Nucleus accumbens (tissue), 56 donors: ENCODE data around the gene SLC16A3.
A peak's percentile ranks its signal among the peaks of the same experiment; 100 is the strongest.
"Not testable (repeated sequence)": the region's sequence is repeated elsewhere in the genome, so short reads cannot be mapped to it uniquely, and the experiment has no call there.

Experiments used
- DNase-seq, 56 donors: peaks; one replicate each; lab custom pipeline; 2025; lab: John Stamatoyannopoulos, UW

SLC16A3 gene

DNA sequence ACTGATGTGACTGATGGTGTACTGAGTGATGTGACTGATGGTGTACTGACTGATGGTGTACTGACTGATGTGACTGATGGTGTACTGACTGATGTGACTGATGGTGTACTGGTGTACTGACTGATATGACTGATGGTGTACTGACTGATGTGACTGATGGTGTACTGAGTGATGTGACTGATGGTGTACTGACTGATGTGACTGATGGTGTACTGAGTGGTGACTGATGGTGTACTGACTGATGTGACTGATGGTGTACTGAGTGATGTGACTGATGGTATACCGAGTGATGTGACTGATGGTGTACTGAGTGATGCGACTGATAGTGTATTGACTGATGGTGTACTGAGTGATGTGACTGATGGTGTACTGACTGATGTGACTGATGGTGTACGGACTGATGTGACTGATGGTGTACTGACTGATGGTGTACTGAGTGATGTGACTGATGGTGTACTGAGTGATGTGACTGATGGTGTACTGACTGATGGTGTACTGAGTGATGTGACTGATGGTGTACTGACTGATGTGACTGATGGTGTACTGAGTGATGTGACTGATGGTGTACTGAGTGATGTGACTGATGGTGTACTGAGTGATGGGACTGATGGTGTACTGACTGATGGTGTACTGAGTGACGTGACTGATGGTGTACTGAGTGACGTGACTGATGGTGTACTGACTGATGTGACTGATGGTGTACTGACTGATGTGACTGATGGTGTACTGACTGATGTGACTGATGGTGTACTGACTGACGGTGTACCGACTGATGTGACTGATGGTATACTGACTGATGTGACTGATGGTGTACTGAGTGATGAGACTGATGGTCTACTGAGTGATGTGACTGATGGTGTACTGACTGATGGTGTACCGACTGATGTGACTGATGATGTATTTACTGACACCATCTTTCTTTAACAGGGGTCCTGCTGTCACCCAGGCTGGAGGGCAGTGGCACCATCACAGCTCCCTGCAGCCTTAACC lies 31.4 kb downstream of the SLC16A3 start:
- DNase-seq: not testable (repeated sequence)

DNA sequence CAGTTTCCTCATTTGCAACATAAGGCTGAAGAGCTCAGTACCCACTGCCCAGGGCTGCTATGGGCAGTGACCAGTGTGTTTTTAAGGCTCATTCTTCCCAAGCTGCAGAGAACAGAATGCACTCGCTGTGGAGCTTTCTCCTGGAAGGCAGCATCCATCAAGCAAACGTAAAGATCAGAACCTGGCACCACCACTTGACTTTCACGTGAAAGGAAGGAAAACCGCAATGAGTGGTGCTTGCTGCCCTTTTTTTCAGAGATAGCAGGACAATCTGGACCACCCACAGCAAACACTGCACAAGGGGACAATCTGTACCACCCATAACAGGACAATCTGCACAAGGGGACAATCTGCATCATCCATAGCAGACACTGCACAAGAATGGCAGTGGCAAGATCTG lies 33.5 kb downstream of the SLC16A3 start:
- no peak for DNase-seq

DNA sequence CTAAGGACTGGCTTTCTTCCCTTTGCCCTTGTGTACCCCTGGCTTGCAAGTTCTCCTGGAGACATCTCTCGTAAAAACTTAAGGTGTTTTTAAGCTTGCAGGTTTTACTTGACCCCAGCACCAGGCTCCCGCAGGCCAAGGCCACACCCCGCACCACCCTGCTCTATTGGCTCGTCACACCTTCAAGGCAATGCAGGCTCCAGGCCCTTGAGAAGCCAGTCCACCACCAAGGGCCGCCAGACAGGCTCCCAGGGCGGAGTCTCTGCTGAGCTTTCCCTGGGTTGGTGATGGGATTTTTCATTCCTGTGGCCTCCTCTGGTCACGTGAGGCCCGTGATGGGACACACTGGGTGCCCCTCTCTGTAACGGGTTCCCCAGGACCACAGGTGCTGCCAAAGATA lies 34.8 kb downstream of the SLC16A3 start:
- no peak for DNase-seq

DNA sequence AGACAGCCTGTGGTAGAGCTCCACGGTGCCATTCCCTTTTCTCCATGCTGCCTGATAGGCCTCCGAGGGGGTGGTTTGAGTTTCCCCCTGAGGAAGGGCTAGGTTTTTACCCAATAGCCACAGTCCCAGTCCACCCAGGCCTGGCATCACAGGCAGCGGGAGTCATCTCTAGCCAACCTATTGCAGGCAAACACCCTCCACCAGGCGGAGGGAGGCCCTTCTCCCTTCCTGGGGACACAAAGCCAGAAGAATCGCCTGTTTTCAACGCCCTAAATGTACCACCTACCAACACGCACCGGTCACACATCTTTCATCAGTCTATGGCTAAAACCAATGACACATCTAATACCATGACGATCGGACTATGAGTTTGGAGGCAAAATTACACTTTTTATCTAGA lies 37.3 kb downstream of the SLC16A3 start:
- no peak for DNase-seq

DNA sequence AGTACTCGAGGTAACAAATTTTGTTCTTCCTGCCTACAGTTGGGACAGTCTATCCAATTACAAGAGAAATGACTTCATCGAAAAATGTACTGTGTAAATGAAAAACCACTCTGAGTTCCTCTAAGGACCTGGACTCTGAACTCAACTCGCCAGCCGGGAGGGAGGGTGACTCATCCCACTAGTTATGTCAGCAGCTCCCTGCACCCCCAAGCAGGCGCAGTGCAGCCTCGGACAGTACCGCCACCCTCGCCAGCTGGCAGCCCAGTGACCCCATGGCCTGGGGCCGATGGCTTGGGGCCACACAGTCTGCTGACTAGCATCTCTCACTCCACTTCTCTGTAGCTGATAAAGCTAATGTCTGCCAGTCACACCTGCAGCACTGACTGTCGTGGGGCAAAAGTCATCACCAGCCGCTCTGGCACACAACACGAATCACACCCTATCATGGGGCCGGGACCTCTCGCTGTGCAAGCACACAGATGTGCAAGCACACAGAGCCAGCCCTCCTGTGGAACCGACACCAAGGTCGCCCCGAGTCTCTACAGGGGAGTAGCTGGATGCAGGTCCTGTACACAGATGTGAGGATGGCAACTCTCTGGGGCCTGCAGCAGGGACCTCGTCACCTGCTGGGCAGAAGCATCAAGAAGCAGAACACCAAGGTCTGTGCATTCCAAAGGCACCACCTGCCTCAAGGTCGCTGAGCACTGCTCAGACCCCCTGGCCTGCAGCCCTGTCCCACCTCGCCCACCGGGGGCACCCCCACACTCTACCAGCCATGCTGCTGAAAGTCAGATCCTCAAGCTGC lies 38.9 kb downstream of the SLC16A3 start:
- DNase-seq: peak in 54 of 56 donors; percentile 20 to 95 (median 83)

DNA sequence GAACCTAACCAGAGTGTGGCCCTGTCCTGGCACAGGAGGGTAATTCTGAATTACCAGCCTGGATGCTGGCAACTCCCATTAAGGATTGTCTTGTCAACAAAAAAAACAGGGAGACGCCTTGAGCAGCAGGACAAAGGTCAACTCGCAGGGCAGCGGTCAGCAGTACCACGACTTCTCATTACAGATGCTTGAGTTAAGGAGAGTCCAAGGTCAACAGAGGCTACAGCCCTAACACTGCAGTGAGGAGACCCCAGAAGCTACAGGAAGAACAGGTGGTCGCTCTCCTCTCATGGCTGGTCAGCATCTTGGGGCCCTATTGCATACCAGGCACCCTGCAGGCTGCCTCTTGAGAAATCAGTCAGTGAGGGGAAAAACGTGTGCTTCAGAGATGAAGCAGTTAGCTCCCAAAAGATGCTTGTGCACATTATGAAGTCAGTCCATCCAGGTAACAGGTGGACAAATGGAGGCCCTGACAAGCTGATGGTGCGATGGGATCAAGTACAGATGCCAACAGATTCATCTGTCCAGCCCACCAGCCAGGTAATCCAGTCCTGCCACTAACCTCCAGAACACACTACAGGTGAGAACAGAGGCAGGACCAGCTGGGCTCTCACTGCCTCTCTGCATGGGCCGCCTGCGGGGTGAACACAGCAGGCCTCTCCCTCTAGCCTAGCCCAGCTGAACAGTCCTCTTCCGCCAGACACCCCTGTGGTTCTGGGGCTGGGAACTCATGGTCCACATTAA lies 40.5 kb downstream of the SLC16A3 start:
- DNase-seq: no peak

DNA sequence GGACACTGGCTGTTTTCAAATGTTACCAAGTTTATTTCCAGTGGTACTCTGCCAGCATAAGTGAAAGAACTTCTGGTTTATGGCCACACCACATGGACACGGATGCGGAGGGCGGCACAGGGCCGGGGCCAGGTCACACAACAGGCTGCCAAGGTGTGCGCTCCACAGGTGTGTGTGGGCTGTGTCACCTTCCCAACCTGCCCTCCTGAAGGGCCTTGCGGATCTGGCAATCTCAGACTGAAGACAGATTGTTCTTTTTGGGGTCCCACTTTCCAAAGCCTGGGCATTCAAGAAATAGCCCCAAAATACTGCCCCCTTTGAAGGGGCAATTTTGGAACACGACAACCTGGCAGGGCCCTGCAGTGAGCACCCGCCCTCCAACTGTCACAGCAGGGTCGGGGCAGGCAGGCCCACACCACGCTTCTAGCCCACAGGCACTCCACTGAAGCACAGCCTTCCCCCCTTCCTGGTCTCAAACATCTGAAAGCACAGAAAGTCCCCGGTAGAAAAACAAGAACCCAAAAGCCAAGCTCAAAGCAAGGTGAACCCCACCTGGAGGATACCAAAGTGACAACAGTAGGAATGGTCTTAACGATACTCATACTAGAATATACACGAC lies 41.1 kb downstream of the SLC16A3 start:
- no peak for DNase-seq

DNA sequence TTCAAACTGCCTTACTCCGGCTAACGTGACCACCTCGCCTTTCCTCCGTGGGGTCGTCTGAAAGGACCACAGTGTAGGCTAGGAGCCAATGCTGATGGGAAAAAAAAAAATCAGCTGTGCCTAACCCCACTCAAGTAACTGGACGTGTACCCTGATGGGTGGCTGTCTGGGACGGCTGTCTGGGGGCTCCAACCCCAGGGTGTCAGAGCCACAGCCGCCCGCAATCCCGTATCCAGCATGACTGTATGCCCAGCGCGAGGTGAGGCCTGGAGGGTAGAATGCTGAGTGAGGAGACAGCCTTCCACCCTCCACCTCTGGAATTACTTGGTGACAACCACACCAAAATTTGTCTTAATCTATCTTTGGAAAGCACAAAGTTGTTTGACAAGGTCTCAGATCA lies 41.8 kb downstream of the SLC16A3 start:
- DNase-seq: no peak

DNA sequence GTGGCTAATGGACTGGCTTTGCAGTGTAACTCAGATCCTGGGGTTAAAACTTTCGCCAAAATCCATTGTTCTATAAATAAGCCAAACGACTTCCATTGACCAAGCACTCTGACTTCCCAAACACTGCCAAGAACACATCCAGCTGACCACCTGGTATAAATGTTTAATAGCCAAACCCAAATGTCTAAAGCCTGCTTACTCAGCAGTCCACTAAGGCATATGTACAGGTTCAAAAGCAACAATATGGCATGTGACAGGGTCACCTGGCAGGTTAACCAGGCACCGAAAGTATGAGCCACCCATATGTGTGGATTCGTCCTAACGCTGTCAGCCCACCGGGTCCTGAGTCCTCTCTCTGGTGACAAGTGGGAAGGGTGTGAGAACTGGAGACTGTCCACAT lies 42.6 kb downstream of the SLC16A3 start:
- no peak for DNase-seq

DNA sequence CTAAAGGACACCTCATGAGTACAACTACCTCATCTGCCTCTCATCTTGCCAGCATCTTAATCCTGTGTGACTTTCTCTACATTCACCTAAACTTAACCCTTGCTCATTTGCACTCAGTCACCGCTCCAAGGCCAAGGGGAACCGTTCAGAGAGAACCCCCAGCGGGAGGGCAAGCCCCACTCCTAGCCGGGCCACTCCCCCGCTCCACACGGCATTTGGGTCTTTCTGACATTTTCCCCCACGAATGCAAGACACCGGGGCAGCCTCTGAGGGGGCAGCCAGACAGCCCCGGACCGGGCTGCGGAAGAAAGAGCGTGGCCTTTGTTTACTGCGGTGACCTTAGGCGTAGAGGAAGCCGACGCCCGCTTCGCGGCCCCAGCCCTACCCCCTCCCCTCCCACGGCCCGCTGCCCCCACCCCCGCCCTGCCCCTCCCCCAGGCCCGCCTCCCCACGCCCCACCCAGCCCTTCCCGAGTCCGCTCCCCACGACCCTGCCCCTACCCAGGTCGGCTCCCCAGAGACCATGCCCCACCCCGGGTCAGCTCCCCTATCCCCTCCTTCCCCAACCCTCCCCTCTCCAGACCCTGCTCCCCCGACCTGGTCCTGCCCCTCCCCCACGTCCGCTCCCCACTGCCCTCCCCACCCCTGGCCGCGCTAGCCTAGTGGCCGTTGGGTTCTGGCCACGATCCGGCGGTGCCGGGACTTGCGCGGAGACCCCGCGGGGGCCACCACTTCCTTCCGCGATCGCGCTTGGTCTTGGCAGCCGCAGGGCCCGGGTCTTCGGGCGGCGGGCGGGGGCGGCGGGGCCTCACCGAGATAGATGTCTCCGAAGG lies 43.9 kb downstream of the SLC16A3 start:
- DNase-seq: peak in 17 of 56 donors; percentile 24 to 69 (median 46)

DNA sequence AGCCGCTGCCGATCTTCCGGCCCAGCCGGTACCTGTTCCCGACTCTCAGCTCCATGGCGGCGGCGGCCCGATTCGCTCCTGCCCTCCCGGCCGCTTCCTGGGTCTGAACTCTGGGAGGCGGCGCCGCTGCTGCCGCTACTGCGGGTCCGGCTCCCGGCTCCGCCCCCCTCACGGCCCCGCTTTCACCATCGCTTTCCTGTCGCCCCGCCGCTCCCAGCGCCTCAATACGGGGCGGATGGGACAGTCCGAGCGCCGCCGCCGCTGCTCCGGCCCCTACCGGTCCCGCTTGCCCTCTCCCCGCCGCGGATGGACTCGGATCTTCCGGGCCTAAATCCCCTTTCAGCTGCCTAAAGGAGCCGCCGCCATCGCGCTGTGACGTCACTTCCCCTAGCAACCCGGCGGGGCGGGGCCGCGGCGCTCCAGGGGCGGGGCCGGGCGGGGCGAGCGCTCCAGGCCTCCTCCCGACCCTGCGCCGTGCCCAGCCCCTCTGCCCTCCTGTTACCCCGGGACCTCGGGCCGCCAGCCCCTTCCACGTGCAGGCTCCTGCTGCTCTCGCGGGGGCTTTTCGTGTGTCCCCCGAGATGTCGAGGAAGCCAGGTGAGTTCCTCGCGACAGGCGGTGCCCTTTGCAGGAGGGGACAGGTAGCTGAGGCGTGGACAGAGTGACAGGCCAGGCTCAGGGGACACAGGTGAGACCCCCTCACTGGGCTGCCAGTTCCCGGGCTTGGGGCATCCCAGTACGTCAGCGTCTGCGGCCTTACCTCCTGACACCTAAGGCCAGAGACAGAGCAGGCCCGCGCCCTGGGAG lies 44.7 kb downstream of the SLC16A3 start, which contains the start of gene CSNK1D:
Gene CSNK1D, minus strand, starts transcription at position 374 of the 807 bp plus-strand sequence. Its CDS starts 319 bp downstream, at position 55.
- peak in 55 of 56 donors; percentile 28 to 94 (median 83) for DNase-seq

DNA sequence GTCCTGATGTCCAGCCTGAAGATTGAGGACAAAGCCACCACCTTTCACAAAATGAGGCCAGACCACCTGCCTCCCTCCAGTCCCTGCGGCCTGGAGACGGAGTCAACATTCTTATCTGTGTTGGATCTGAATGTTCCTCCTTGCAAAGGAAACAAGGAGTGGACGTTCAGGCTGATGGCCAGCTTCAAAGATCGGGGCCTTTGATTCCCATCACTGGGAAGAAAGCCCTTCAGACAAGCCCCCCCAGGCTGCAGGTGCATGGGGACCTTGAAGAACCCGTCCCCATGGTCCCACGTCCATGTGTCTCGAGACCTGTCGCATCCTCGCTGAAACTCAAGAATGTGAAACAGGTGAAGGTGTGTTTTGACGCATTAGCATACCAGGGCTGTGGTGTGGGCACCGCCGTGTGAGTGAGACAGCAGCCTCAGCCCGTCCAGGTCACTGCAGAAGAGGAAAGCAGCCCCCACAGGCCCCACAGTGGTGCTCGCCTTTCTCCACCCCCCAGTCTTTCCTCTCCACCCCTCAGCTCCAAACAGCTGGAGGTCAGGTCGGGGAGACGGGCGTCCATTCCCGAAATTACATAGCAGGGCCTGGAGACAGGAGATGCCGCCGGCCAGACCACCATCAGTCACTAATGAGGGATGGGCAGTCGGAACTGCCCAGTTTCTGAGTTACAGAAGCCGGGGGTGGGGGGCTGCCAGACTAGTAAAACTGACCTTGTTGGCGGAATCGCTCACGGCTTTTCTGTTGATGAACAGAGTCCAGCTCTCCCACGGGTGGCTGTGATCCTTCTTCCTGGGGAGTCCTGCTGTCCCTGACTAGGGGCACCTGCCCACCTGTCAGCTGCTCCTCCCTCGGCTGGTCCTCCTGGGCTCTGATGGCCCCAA lies 45.5 kb downstream of the SLC16A3 start:
- DNase-seq: no peak

DNA sequence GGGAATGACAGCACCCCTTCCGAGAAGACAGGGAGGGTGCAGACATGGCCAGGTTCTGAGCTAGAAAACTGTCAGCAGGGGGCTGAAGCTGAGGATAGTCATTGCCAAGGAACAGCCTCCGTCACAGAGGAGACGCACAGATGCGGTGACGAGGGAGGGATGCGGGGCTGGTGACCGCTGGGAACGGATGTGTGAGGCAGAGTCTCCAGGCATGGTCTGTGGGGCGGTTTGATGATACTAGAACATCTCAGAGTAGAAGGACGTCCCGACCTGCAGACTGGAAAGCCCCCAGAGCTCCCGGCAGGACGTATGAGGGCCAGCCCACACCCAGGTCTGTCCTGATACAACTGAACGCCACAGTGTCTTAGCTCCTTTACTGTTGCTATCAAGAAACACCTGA lies 46.5 kb downstream of the SLC16A3 start:
- no peak for DNase-seq

DNA sequence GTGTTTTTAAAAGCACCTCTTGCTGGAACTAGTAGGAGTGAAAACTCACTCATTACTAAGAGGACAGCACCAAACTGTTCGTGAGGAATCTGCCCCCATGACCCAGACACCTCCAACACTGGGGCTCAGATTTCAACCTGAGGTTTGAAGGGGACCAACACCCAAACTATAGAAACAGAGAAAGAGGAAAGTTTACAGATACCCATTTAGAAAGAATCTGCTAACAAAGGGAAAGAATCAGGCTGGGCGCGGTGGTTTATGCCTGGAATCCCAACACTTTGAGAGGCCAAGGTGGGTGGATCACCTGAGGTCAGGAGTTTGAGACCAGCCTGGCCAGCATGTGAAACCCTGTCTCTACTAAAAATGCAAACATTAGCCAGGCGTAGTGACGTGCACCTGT lies 48.1 kb downstream of the SLC16A3 start:
- DNase-seq: no peak

DNA sequence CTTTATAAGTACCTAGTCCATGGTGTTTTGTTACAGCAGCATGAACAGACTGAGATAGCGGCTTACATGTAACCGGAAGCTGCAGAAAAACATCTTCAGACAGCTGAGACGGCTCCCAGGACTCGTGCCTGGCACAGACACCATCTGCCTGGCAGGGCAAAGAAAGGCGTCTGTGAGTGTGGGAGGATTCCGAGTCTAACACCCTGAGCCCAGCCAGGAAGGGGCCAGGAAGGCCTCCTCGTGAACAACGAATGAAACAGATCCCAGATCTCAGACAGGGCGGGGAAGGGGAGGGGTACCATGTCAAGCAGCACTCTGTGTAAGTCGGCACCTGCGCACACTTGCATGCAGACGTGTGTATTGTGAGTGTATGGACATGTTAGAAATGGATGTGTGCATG lies 49.0 kb downstream of the SLC16A3 start:
- peak in 8 of 56 donors; percentile 10 to 40 (median 26) for DNase-seq

DNA sequence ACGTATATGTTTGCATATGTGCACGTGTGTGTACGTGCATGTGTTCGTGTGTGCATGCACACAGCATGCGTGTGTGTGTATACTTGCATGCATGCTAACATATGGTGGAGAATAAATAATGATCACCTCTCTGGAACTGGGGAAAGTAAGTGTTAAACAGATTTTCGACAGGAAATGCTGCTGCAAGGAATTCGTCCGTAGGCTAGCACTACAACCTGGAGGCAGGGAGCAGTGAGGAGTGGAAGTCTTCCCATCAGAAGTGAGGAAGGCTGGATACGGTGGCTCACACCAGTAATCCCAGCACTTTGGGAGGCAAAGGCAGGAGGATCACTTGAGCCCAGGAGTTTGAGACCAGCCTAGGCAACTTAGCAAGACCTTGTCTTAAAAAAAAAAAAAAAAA lies 49.5 kb downstream of the SLC16A3 start:
- no peak for DNase-seq

DNA sequence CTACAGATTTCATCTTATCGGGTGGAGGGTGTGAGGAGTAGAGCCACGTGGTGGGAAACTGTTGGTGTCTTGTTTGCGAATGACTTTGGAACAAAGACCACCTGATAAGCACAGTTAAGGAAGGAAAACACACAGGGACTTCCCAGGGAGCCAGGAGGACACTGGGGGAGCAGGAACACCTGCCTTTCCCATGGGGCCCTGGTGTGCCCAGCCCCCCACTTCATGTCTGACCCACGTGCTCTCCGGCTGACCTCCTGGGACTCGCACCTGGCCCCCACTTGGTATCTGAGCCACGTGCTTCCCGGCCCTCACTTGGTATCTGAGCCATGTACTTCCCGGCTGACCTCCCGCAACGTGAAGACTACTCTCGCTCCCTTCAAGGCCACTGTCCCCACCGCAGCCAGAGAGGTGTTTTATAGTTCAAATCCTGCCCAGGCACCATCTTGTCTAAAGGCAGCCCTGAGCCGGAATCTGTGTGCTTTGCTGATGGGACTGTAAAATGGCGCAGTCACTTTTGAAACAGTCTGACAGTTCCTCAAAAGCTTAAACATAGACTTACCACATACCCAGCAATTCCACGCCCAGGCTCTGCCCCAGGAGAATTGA lies 50.0 kb downstream of the SLC16A3 start:
- DNase-seq: no peak
